IMR-90 (cell line): ENCODE results near the gene NDUFB2. TPM values are rescaled to one million over a fixed set of nuclear protein-coding genes. Genes with fewer than 3 reads are reported as not detected.
A peak's percentile ranks its signal among the peaks of the same experiment; 100 is the strongest.

Source experiments
- ATAC-seq: fragments of 200-7000 bp; cut with Tn5 transposase; 2 replicates; pipeline ENCODE4 v1.9.1; 2020; ENCODE audit warnings: low read depth, mild to moderate bottlenecking, moderate library complexity
- BruUV-seq: library from RNA; stranded (reverse); fragments of 400-500 nt; replicated peaks from 2 replicates; lab custom pipeline; 2021; lab: Mats Ljungman, UMichigan
- CTCF ChIA-PET: fragments of 300-600 bp; formaldehyde crosslinking; extraction: SDS; loops from one replicate; lab custom pipeline; 2021; ENCODE audit warnings: antibody characterized with exemption; lab: Yijun Ruan, JAX
- POLR2A ChIA-PET: fragments of 300-600 bp; sonication (Branson Sonifier 250); formaldehyde crosslinking; loops from one replicate; lab custom pipeline; 2022; ENCODE audit warnings: antibody characterized with exemption; ENCODE audit not compliant: unreplicated experiment; lab: Charles Lee
- DNase-seq: peaks from one replicate; pipeline ENCODE4 v3.0.0; 2013
- H2AFZ ChIP-seq: replicated peaks from 2 replicates; pipeline ENCODE3; 2013; ENCODE audit warnings: low read length, mild to moderate bottlenecking; ENCODE audit not compliant: poor library complexity
- H2AK5ac ChIP-seq: 2 replicates; pipeline ENCODE4 v1.6.1; 2013; ENCODE audit warnings: low read depth, low read length, inconsistent platforms
- H2AK9ac ChIP-seq: replicated peaks from 2 replicates; pipeline ENCODE3; 2013; ENCODE audit warnings: mild to moderate bottlenecking, low read depth, low read length, moderate library complexity; ENCODE audit not compliant: poor library complexity
- H2BK120ac ChIP-seq: 2 replicates; pipeline ENCODE4 v1.6.1; 2013; ENCODE audit warnings: low read depth, low read length, inconsistent platforms
- H2BK15ac ChIP-seq: 3 replicates; pipeline ENCODE4 v1.6.1; 2013; ENCODE audit warnings: low read depth, low read length, inconsistent platforms
- H2BK20ac ChIP-seq: 2 replicates; pipeline ENCODE4 v1.6.1; 2013; ENCODE audit warnings: low read depth, mild to moderate bottlenecking, inconsistent platforms, low read length, moderate library complexity
- H2BK5ac ChIP-seq: 2 replicates; pipeline ENCODE4 v1.6.1; 2013; ENCODE audit warnings: mild to moderate bottlenecking, low read depth, low read length, inconsistent platforms; ENCODE audit not compliant: poor library complexity, severe bottlenecking
- H3K14ac ChIP-seq: replicated peaks from 2 replicates; pipeline ENCODE4 v1.6.1; 2013; ENCODE audit warnings: low read depth, low read length, inconsistent platforms
- H3K18ac ChIP-seq: 2 replicates; pipeline ENCODE4 v1.6.1; 2013; ENCODE audit warnings: low read depth, low read length, control low read depth
- H3K23ac ChIP-seq: 2 replicates; pipeline ENCODE4 v1.6.1; 2013; ENCODE audit warnings: low read depth, low read length, inconsistent platforms
- H3K27ac ChIP-seq: 2 replicates; pipeline ENCODE4 v1.5.1; 2013; ENCODE audit warnings: mild to moderate bottlenecking, control low read depth, low read length; ENCODE audit not compliant: insufficient read depth
- H3K27me3 ChIP-seq: 2 replicates; pipeline ENCODE4 v1.6.1; 2013; ENCODE audit warnings: low read length; ENCODE audit not compliant: control insufficient read depth, insufficient read depth
- H3K36me3 ChIP-seq: 2 replicates; pipeline ENCODE4 v1.6.1; 2013; ENCODE audit warnings: low read length, mixed read lengths; ENCODE audit not compliant: control insufficient read depth, insufficient read depth
- H3K4ac ChIP-seq: 2 replicates; pipeline ENCODE4 v1.6.1; 2013; ENCODE audit warnings: low read depth, low read length, inconsistent platforms
- H3K4me1 ChIP-seq: 2 replicates; pipeline ENCODE4 v1.6.1; 2013; ENCODE audit warnings: low read length, mixed read lengths; ENCODE audit not compliant: control insufficient read depth, insufficient read depth
- H3K4me2 ChIP-seq: 2 replicates; pipeline ENCODE4 v1.6.1; 2013; ENCODE audit warnings: low read depth, mild to moderate bottlenecking, control low read depth, low read length, moderate library complexity
- H3K4me3 ChIP-seq: 2 replicates; pipeline ENCODE4 v1.5.1; 2013; ENCODE audit warnings: low read depth, mild to moderate bottlenecking, control low read depth, low read length, moderate library complexity; ENCODE audit not compliant: insufficient read depth
- H3K56ac ChIP-seq: 2 replicates; pipeline ENCODE4 v1.6.1; 2013; ENCODE audit warnings: low read length, inconsistent platforms; ENCODE audit not compliant: insufficient read depth; ENCODE audit errors: extremely low read depth
- H3K79me1 ChIP-seq, 2 experiments: 2 replicates each; pipeline ENCODE4 v1.6.1; 2013; ENCODE audit warnings: low read length in 2 of 2, inconsistent platforms in 1 of 2, low read depth in 1 of 2
- H3K9ac ChIP-seq: 2 replicates; pipeline ENCODE4 v1.6.1; 2013; ENCODE audit warnings: low read depth, low read length, control low read depth
- H3K9me1 ChIP-seq: 2 replicates; pipeline ENCODE4 v1.6.1; 2013; ENCODE audit warnings: low read length, inconsistent platforms; ENCODE audit not compliant: insufficient read depth
- H3K9me3 ChIP-seq: 2 replicates; pipeline ENCODE4 v1.6.1; 2013; ENCODE audit warnings: low read length; ENCODE audit not compliant: control insufficient read depth, insufficient read depth
- H4K20me1 ChIP-seq: 2 replicates; pipeline ENCODE4 v1.6.1; 2013; ENCODE audit warnings: low read length, inconsistent platforms; ENCODE audit not compliant: insufficient read depth
- H4K5ac ChIP-seq: 2 replicates; pipeline ENCODE4 v1.6.1; 2013; ENCODE audit warnings: mild to moderate bottlenecking, low read depth, low read length, control low read depth
- H4K8ac ChIP-seq, 2 experiments: 2 replicates each; pipeline ENCODE4 v1.6.1; 2013; ENCODE audit warnings: low read depth in 2 of 2, low read length in 2 of 2, control low read depth in 1 of 2, inconsistent platforms in 1 of 2
- H4K91ac ChIP-seq: 2 replicates; pipeline ENCODE4 v1.6.1; 2013; ENCODE audit warnings: low read depth, low read length, inconsistent platforms; ENCODE audit not compliant: insufficient read depth
- CHD1 ChIP-seq: IDR thresholded peaks from 2 replicates; pipeline ENCODE4 v1.6.1; 2012; ENCODE audit warnings: low read depth, low read length, improper control_type of control experiment
- MAFK ChIP-seq: IDR thresholded peaks from 2 replicates; pipeline ENCODE4 v1.6.1; 2012; ENCODE audit warnings: low read depth, low read length, improper control_type of control experiment
- RAD21 ChIP-seq: IDR thresholded peaks from 2 replicates; pipeline ENCODE4 v1.6.1; 2012; ENCODE audit warnings: low read length, improper control_type of control experiment
- SMC3 ChIP-seq: fragments of 150-350 bp; IDR thresholded peaks from 2 replicates; pipeline ENCODE4 v1.6.1; 2016; ENCODE audit warnings: low read depth, mild to moderate bottlenecking, antibody characterized with exemption, low read length, moderate library complexity
- WGBS, 2 experiments: methylation state at CpG; one replicate each; pipeline versions ENCODE4 v1.1.5 to v1.1.7; 2013; ENCODE audit warnings: missing lambda C conversion rate in 2 of 2; ENCODE audit not compliant: insufficient read length in 1 of 2; ENCODE audit errors: extremely low coverage in 2 of 2; 5-methylcytosine and 5-hydroxymethylcytosine counted together
- dilution Hi-C: fragments of 300-500 bp; cut with HindIII; formaldehyde crosslinking; loops from one replicate; pipeline ENCODE4 v1.14.3; 2018; ENCODE audit warnings: low sequenced_read_pairs; ENCODE audit not compliant: unreplicated experiment
- in situ Hi-C: fragments of 300-500 bp; cut with MboI; formaldehyde crosslinking; loops from 3 replicates; pipeline ENCODE4 v1.14.3; 2019; ENCODE audit warnings: low sequenced_read_pairs, inconsistent platforms, mixed read lengths
- intact Hi-C: fragments of 100-400 bp; cut with micrococcal nuclease; formaldehyde crosslinking; loops from 2 replicates; pipeline ENCODE4 v1.10.0; 2022
- polyA plus RNA-seq, 3 experiments: library from polyadenylated mRNA; depleted of rRNA; stranded (reverse); fragments of >200 nt; gene quantifications; 2 replicates each; pipeline ENCODE4 v1.2.3, GENCODE V29; 2012; ENCODE audit warnings: low replicate concordance in 1 of 3
- total RNA-seq: library from RNA; depleted of rRNA; stranded (reverse); fragments of >200 nt; gene quantifications from 2 replicates; pipeline ENCODE4 v1.2.3, GENCODE V29; 2012
- TF ChIP-seq, protein P1 (sequence below): conservative IDR thresholded peaks from 2 replicates; pipeline ENCODE4 v1.5.1; 2012; ENCODE audit warnings: mild to moderate bottlenecking, low read depth, low read length, improper control_type of control experiment

Gene NDUFB2
- total and polyA plus RNA-seq, 2 of the 4 experiments (the other 2 are of a cell fraction), result 81.7 to 143 TPM

DNA sequence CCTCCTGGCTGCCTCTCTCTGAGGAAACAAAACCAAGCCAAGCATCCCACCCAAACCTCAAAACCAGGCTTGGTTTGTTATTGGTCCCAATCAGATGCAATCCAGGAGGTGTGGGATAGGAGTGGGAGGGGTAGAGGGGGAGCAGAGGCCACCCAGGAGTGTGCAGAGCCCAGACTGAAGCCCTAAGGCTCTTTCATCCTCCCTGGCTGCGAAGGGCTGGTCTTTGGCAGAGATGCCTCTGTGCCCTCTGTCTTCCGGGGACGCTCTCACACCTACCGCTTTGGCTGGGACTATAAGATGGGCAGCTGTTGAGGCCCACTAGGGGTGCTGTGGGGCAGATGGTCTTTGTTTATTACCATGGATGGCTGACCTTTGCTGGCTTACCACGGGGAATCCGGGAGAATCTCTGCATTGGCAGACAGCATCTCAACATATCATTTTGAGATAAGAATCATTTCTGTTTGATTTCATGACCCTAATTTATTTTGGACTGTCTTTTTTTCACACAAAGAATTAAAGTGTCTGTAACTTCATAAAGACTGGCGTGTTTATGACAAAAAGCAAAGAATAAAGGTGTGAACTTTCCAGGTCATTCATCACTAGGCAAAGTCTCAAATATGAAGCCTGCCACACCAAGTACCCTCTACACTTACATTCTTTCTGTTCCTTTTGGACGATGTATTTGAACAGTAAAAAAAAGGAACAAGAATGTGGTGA lies 49.4 kb upstream of the NDUFB2 start:
- Histone ChIP-seq H3K79me1 (no peaks in the 10 kb centered on the region; a peak in 1 of 4 replicates), H3K9ac (no peak overlapping the region), H3K4me3 (no peak overlapping the region), H3K14ac (no peak overlapping the region), H3K4me1 (peaks cover 10% of the 10 kb centered on the region), H3K56ac (no peak overlapping the region), H2BK120ac (no peak overlapping the region), H2BK5ac (no peak overlapping the region), H4K8ac (peak overlapping the region in 1 of 2 experiments; percentile 50; a peak in 1 of 4 replicates), H2AK9ac (peak overlapping the region; percentile 29), H2BK20ac (no peak overlapping the region), H3K36me3 (no peaks in the 10 kb centered on the region), H3K9me3 (no peaks in the 10 kb centered on the region), H3K4ac (0 out of 2 replicates have a peak overlapping the region, but pooled peaks have one; percentile 25), H3K27ac (no peak overlapping the region), H2BK15ac (no peak overlapping the region), H3K23ac (no peak overlapping the region), H3K9me1 (0 out of 2 replicates have a peak, but pooled peaks cover 3% of the 10 kb centered on the region), H3K4me2 (no peak overlapping the region), H4K91ac (no peak overlapping the region), H4K20me1 (no peaks in the 10 kb centered on the region), H2AFZ (peak overlapping the region; percentile 59), H2AK5ac (no peak overlapping the region; the same call in 1 of the 2 replicates), H4K5ac (no peak overlapping the region), H3K27me3 (no peaks in the 10 kb centered on the region), H3K18ac (no peak overlapping the region)
- POLR2A ChIA-PET, result no interaction called here
- DNase-seq, result peak; percentile 37
- TF ChIP-seq SMC3 (peak; percentile 39), CHD1 (no peak), MAFK (no peak), RAD21 (peak; percentile 40)
- TF ChIP-seq, protein P1, sequence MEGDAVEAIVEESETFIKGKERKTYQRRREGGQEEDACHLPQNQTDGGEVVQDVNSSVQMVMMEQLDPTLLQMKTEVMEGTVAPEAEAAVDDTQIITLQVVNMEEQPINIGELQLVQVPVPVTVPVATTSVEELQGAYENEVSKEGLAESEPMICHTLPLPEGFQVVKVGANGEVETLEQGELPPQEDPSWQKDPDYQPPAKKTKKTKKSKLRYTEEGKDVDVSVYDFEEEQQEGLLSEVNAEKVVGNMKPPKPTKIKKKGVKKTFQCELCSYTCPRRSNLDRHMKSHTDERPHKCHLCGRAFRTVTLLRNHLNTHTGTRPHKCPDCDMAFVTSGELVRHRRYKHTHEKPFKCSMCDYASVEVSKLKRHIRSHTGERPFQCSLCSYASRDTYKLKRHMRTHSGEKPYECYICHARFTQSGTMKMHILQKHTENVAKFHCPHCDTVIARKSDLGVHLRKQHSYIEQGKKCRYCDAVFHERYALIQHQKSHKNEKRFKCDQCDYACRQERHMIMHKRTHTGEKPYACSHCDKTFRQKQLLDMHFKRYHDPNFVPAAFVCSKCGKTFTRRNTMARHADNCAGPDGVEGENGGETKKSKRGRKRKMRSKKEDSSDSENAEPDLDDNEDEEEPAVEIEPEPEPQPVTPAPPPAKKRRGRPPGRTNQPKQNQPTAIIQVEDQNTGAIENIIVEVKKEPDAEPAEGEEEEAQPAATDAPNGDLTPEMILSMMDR, result peak; percentile 58
- no TSS peak for BruUV-seq
- dilution Hi-C loops, result no loop called here
- intact Hi-C loops, result no loop called here
- WGBS, 2 experiments, result no CpG with 5 or more reads among the region's 8 CpGs
- peak; percentile 83 for ATAC-seq
- in situ Hi-C loops, result no loop called here
- CTCF ChIA-PET, result interaction anchor here (0.6 to 1.4 kb wide), 4 partner anchors 9 to 68 kb away, joined by 3 read pairs; no protein-coding TSS in a partner anchor
